ENCODE results near the gene LDHB. TPM values are rescaled to one million over a fixed set of nuclear protein-coding genes. Genes with fewer than 3 reads are reported as not detected.
"Not testable (repeated sequence)": the region's sequence is repeated elsewhere in the genome, so short reads cannot be mapped to it uniquely, and the experiment has no call there.

Gene LDHB
- total RNA-seq = 100 to 1,000 TPM; 209 to 214 TPM
- long read RNA-seq, transcript LDHB-201 (8 exons, 1,303 nt) = major isoform, 161 of 163 reads
- long read RNA-seq, partial matches to known transcripts = 2 of 163 reads
- long read RNA-seq, other reads (novel, unspliced or antisense) = 0 of 163 reads

DNA sequence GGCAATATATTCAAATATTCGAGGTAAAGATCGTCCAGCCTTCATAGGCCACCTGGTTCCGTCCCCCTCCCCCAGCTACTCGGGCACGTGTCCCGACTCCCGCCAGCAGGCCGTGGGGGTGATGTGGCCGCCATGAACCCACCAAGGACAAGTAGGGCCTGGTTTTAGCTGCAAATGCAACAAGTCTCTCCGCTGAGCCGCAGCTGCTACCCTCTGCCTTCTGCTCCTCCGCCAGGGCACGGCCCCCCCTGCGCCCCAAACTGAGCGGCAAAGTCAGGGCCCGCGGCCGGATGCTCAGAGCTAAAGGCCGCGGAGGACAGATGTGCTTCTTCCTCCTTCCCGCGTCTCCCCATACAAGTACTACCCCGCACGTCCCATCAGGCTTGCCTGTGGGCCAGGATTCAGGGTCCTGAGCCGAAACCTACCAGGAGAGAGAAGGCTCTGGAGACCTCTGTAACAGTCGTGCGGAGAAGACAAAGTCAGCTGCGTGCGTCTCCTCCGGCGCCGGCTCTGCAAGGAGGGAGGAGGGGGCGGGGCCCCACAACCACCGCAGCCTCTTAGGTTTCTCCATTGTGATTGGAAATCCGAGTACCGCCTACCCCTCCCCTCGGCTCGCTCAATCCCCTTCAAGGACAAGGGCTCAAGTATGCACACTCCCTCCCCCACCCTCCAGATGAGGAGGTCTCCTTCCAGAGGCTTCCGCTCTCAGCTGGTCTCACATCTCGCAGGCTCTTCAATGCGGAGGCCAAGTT lies at the start of gene LDHB:
LDHB (minus strand) TSS at position 517 of the 752 bp plus-strand sequence. CDS start 3,171 bp downstream, outside the sequence.
- DNase-seq (peak; percentile 95 to 97), ATAC-seq (peak; percentile 97)
- intact Hi-C loops (cut with DNase I, micrococcal nuclease) = no loop called here

DNA sequence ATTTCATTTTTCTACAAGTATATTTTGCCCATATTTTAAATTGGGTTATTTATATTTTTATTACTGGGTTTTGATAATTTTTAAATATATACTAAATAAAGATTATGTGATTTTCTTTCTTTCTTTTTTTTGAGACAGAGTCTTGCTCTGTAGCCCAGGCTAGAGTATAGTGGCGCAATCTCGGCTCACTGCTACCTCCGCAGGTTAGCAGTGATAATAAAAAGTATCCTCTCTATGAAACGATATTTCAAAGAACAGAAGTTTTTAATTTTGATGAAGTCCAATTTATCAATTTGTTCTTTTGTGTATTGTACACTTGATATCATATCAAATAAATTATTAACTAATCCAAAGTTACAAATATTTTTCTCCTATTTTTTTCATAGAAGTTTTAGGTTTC lies 47.2 kb upstream of the LDHB start:
- ATAC-seq (no peak), DNase-seq (no peak)
- intact Hi-C loops (cut with DNase I, micrococcal nuclease) = no loop called here

DNA sequence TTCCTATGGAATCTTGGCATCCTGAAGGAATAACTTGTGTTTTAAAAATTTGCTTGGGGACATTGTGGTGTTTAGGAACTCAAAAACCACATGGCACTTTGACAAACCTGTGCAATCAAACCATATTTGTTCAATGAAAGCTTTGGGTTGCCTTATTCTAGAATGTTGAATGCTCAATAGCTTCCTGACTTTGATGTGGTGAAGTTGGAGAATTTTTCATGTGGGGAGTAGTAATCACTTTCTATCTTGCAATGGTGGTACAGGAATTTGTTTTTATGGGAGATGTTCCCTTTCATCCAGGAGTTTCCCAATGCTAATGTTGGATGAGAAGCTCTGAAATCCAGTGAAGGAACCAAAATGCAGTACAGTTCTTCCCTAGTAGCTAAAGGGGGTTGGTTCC lies 42.2 kb upstream of the LDHB start:
- ATAC-seq (no peak), DNase-seq (no peak)
- intact Hi-C loops (cut with DNase I, micrococcal nuclease) = loop anchor here in 1 of 2 donors (5.0 to 10.0 kb wide), 2 partner anchors 287 to 325 kb away; no protein-coding TSS in a partner anchor

DNA sequence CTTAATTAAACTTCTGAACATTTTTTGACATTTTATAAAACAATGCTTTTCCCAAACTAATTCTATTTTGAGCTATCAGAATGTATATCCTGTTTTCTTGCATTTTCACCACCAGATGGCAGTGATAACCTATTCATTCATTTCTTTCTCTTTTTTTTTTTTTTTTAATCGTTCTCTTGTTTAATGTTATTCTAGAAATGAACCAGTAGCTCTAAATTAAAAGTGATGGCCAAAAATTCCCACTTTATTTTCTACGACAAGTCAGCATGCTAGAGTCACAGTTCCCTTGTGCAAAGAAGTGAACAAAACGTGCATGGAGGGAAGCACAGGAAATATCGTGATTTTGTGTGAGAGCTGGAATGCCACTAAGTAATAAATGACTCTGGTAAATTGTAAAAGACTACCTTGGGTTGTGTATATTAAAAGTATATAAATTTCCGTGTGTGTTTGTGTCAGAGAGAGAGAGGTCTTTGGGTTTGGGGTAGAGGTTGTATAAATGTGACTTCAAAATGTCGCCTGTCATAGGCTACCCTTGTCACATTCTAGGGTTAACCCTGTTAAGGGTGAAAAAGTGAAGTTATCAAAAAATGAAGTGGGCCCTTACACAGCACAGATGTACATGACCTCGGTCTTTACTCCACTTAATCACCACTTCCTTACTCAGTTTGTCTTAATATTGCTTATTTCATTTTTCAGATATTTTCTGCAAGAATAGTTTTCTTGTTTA lies 40.4 kb upstream of the LDHB start:
- peak; percentile 25 for ATAC-seq
- no peak for DNase-seq
- intact Hi-C loops (cut with DNase I, micrococcal nuclease) = loop anchor here in 1 of 2 donors (5.0 to 10.0 kb wide), 2 partner anchors 289 to 327 kb away; no protein-coding TSS in a partner anchor

DNA sequence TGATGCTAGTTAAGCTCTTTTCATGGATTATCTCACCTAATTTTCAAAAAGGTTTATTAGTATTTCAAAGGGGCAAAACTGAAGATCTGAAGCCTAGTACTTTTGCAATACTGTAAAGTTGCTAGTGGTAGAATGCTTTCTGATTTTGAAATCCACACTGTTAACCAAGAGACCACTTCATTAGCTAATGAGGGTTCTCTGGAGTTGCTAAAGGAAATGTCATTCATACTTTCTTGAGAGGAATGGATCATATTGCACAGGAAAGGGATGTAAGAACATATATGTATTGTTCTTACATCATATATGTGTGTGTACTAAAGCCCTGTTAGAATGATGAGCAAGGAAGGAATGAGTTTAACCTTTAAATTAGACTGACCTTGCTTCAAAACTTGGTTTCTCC lies 39.0 kb upstream of the LDHB start:
- ATAC-seq (no peak), DNase-seq (no peak)
- intact Hi-C loops (cut with DNase I, micrococcal nuclease) = loop anchor here in 1 of 2 donors (5.0 to 10.0 kb wide), 2 partner anchors 291 to 328 kb away; no protein-coding TSS in a partner anchor

DNA sequence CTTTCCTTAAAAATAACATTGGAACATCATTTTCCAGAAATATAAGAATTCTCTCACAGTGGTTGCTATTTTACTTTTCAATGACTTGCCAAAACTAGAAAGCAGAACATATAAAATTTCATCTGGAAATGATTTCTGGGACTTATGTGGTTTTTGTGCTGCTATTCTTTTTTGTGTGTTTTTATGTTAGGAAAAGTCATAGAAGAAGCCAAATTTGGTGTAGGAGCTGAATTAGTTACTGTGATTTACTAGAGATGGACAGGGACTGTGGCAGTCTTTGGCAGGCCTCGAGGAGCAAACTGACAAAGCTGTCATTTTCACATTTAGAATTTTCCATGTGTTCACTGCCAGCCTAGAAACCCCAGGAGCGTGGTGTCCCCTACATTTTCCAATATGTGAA lies 38.3 kb upstream of the LDHB start:
- intact Hi-C loops (cut with DNase I, micrococcal nuclease) = loop anchor here in 1 of 2 donors (5.0 to 10.0 kb wide), 2 partner anchors 291 to 329 kb away; no protein-coding TSS in a partner anchor
- DNase-seq = no peak
- ATAC-seq = no peak

DNA sequence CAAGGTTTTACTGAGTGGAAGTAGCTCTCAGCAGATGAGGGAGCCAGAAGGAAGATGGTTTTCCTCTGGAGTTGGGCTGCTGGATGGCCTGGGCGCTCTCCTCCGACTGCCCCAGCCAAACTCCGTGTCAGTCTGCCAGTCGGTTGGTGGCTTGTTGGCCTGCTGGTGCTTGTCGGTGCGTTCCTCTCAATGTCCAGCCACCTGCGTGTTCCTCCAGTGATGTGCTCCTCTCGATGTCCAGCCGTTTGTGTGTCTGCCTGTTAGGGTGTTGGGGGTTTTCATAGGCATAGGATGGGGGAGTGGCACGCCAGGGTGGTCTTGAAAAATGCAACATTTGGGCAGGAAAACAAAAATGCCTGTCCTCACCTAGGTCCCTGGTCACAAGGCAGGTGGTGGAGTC lies 37.0 kb upstream of the LDHB start:
- ATAC-seq (no peak), DNase-seq (no peak)
- intact Hi-C loops (cut with DNase I, micrococcal nuclease) = loop anchor here in 1 of 2 donors (5.0 to 10.0 kb wide), 2 partner anchors 293 to 330 kb away; no protein-coding TSS in a partner anchor

DNA sequence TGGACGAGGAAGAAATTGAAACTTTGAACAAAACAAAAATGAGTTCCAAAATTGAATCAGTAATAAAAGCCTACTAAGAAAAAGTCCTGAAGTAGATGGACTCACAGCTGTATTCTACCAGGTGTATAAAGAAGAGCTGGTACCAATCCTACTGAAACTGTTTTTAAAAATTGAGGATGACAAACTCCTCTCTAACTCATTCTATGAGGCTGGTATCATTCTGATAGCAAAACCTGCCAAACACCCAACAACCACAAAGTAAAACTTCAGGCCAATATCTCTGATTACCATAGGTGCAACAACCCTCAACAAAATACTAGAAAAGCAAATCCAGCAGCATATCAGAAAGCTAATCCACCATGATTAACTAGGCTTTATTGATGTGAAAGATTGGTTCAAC lies 33.9 kb upstream of the LDHB start:
- intact Hi-C loops (cut with DNase I, micrococcal nuclease) = loop anchor here in 1 of 2 donors (10.0 kb wide), 1 partner anchor 333 kb away; no protein-coding TSS in a partner anchor
- DNase-seq (no peak), ATAC-seq (no peak)

DNA sequence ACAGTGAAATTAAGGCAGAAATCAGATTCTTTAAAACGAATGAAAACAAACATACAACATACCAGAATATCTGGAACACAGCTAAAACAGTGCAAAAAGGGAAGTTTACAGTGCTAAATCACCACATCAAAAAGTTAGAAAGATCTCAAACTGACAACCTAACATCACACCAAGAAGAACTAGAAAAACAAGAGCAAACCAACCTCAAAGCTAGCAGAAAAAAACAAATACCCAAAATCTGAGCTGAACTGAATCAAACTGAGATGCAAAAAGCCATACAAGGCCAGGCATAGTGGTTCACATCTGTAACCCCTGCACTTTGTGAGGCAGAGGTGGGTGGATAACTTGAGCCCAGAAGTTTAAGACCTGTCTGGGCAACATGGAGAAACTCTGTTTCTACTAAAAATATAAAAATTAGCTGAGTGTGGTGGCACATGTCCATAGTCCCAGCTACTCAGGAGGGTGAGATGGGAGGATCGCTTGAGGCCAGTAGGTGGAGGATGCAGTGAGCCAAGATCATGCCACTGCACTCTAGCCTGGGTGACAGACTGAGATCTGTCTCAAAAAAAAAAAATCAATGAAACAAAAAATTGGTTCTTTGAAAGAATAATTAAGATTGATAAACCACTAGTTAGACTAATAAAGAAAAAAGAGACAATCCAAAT lies 33.2 kb upstream of the LDHB start:
- no peak for ATAC-seq
- intact Hi-C loops (cut with DNase I, micrococcal nuclease) = loop anchor here in 1 of 2 donors (10.0 kb wide), 1 partner anchor 334 kb away; no protein-coding TSS in a partner anchor
- DNase-seq = no peak

DNA sequence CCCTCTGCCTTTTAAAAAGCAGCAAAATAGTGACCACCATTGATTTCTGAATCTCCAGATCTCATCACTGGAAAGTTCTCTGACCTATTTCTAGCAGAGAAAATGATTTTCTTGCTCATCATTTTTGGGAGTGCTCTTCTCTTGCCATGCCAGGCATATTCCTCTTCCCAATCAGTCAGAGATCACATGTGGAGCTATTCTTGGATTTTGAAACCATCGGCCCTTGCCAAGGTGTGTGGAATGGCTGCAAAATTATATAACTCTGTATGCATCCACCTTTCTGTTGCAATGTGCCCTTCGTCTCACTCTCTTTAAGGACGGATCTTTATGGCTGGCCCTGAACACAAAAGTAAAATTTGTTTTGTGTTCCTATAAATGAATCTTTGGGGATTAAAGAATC lies 25.5 kb upstream of the LDHB start:
- intact Hi-C loops (cut with DNase I, micrococcal nuclease) = no loop called here
- ATAC-seq (no peak), DNase-seq (no peak)

DNA sequence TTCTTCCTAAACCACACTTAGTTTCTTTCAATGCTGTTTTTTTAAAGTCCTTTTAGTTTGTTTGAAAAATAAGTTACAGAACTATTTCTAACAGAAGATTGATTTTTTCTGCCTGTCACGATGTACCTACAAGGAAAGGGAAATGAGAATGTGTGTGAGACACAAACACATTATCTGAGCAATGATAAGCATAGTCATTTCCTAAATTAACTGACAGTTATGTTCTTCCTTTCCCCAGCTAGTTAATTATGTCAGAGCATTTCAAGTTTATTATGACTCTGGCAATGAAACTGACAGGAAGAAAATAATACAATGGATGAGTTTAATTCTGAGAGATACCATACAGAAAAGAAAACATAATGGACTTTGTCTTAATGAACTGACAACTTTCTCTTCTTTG lies 21.3 kb upstream of the LDHB start:
- no peak for ATAC-seq
- DNase-seq = no peak
- intact Hi-C loops (cut with DNase I, micrococcal nuclease) = loop anchor here in 1 of 2 donors (10.0 kb wide), 1 partner anchor 74 kb away; the partner anchor contains the start of gene GYS2

DNA sequence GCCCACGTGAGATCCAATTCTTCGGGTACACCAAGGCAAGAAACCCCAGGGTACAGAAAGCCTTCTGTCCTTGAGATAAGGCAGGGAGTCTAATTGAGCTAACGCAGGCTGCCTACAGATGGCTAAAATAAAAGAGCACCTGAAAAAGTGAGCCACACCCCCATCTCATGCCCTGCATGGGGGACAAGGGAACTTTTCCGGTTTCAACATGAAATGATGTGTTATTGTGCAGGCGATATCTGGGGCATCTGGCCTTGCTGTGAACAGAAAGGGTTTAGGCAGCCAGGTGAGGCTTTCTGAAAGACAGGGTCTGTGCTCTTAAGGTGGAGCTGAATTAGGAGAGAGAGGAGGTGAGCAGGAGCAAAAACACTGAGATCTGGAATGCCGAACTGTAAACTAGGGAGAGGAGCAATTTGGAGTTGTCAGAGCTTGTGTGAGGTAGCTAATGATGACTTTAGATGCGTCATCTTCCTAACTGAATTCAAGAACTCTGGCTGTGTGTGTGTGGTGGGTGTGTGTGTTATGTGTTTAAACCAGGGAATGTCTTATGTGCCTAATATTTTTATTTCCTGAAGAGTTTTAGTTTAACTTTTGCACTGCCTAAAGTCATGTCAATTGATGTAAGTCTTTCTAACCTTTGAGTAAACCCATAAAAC lies 20.1 kb upstream of the LDHB start:
- no peak for ATAC-seq
- intact Hi-C loops (cut with DNase I, micrococcal nuclease) = loop anchor here in 1 of 2 donors (10.0 kb wide), 1 partner anchor 73 kb away; the partner anchor contains the start of gene GYS2
- DNase-seq = no peak

DNA sequence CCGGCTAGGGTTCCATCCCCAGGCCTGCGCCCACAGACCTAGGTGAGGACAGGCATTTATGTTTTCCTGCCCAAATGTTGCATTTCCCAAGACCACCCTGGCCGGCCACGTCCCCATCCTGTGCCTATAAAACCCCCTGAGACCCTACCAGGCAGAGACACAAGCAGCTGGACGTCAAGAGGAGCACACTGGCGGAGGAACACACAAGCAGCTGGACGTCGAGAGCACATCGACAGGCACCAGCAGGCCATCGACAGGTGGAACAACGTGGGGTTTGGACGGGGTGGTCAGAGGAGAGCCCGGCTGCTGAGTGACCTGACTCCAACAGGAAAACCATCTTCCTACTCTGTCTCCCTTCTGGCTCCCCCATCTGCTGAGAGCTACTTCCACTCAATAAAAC lies 19.6 kb upstream of the LDHB start:
- intact Hi-C loops (cut with DNase I, micrococcal nuclease) = loop anchor here in 1 of 2 donors (10.0 kb wide), 1 partner anchor 72 kb away; the partner anchor contains the start of gene GYS2
- ATAC-seq = no peak

DNA sequence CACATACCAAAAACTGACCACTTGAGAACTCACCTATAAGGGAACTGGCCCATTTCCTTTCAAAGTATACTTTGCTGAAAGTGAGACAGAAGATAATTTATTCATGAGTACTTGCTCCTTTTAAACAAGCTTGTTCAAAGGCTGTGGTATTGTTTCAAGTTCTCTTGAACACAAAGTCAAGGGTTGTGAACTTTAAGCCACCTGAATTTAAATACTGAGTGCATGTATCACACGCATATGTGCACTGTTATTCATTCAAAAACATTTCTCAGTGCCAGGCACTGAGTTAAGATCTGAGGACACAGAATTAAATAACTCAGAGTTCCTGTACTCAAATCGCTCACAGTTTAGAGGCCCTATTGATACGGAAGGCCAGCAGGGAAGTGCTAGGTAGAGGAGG lies 19.1 kb upstream of the LDHB start:
- no peak for DNase-seq
- intact Hi-C loops (cut with DNase I, micrococcal nuclease) = loop anchor here in 1 of 2 donors (10.0 kb wide), 1 partner anchor 72 kb away; the partner anchor contains the start of gene GYS2
- no peak for ATAC-seq

More for the DNA sequence above, 19.6 kb upstream of the LDHB start:
- no peak for DNase-seq

DNA sequence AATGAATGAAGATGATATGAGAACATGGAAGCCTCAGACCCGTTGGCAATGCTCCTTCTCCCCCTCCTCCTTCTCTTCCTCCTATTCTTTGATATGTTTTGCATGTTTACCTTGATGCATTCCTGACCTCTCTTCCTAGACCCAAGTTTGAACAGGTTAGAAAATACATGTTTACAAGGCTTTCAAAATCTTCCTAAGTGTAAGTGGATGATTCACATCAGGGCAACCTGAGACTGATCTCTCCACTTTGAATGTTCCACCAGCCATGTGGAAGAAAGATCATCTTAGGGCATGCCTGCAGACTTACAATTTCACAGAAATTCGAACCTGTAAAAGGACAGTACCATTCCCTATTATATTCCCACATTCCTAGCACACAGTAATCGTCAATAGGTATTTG lies 18.0 kb upstream of the LDHB start:
- ATAC-seq = no peak
- DNase-seq = no peak
- intact Hi-C loops (cut with DNase I, micrococcal nuclease) = loop anchor here in 1 of 2 donors (10.0 kb wide), 1 partner anchor 71 kb away; the partner anchor contains the start of gene GYS2

DNA sequence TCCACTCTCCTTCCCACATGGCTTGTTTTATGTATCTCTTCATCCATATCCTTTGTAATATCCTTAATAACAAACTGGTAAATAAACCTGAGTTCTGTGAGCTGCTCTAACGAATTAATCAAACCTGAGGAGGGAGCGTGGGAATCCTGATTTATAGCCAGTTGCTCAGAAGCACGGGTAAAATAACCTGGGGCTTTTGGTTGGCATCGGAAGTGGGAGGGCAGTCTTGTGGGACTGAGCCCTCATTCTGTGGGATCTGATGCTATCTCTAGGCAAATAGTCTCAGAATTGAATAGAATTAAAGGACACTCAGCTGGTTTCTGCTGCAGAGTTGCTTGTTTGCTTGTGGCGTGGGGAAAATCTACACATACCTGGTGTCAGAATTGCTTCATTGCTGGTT lies 17.5 kb upstream of the LDHB start:
- DNase-seq (no peak), ATAC-seq (no peak)
- intact Hi-C loops (cut with DNase I, micrococcal nuclease) = loop anchor here in 1 of 2 donors (10.0 kb wide), 1 partner anchor 70 kb away; the partner anchor contains the start of gene GYS2

DNA sequence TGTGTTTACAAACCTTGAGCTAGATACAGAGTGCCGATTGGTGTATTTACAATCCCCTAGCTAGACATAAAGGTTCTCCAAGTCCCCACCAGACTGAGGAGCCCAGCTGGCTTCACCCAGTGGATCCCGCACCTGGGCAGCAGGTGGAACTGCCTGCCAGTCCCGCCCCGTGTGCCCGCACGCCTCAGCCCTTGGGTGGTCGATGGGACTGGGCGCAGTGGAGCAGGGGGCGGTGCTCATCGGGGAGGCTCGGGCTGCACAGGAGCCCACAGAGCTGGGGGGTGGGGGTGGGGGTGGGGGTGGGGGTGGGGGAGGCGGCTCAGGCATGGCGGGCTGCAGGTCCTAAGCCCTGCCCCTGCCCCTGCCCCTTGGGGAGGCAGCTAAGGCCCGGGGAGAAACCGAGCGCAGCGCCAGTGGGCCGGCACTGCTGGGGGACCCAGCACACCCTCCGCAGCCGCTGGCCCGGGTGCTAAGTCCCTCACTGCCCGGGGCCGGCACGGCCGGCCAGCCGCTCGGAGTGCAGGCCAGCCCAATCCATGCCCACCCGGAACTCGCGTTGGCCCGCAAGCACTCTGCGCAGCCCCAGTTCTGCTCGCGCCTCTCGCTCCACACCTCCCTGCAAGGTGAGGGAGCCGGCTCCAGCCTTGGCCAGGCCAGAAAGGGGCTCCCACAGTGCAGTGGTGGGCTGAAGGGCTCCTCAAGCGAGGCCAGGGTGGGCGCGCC lies 16.3 kb upstream of the LDHB start:
- not testable (repeated sequence) for DNase-seq, ATAC-seq
- intact Hi-C loops (cut with DNase I, micrococcal nuclease) = loop anchor here in 1 of 2 donors (10.0 kb wide), 1 partner anchor 69 kb away; the partner anchor contains the start of gene GYS2
